ENCODE results near the gene GABBR2. TPM values are rescaled to one million over a fixed set of nuclear protein-coding genes. Genes with fewer than 3 reads are reported as not detected.

The GABBR2 gene
- total RNA-seq, 1 donor = not detected

- no peak for DNase-seq (ENCODE audit: low read depth)
- no peak overlapping the region for H3K4me3 ChIP-seq (ENCODE audit: low read depth, low read length)
- no peak for TF ChIP-seq CTCF (IDR thresholded peaks at IDR 0.05; ENCODE audit: insufficient read depth, low read depth, low read length)
These were observed 396.4 kb downstream of the GABBR2 start for GRCh38 chr9:98312365-98312764.

GRCh38 chr9:98311541-98311940, 397.2 kb downstream of the GABBR2 start:
- no peak for TF ChIP-seq CTCF (IDR thresholded peaks at IDR 0.05; ENCODE audit: insufficient read depth, low read depth, low read length)
- DNase-seq (ENCODE audit: low read depth) = no peak
- no peak overlapping the region for H3K4me3 ChIP-seq (ENCODE audit: low read depth, low read length)

GRCh38 chr9:98310752-98311392, 397.9 kb downstream of the GABBR2 start:
- no peak overlapping the region for H3K4me3 ChIP-seq (ENCODE audit: low read depth, low read length)
- TF ChIP-seq CTCF (IDR thresholded peaks at IDR 0.05; ENCODE audit: insufficient read depth, low read depth, low read length) = no peak
- no peak for DNase-seq (ENCODE audit: low read depth)

- TF ChIP-seq CTCF (IDR thresholded peaks at IDR 0.05; ENCODE audit: insufficient read depth, low read depth, low read length) = no peak
- no peak for DNase-seq (ENCODE audit: low read depth)
These were observed 402.2 kb downstream of the GABBR2 start for GRCh38 chr9:98306384-98307145.

GRCh38 chr9:98304381-98304780, 404.4 kb downstream of the GABBR2 start:
- H3K4me3 ChIP-seq (ENCODE audit: low read depth, low read length) = no peak overlapping the region
- no peak for TF ChIP-seq CTCF (IDR thresholded peaks at IDR 0.05; ENCODE audit: insufficient read depth, low read depth, low read length)
- no peak for DNase-seq (ENCODE audit: low read depth)

More at GRCh38 chr9:98306384-98307145, 402.2 kb downstream of the GABBR2 start:
- no peak overlapping the region for H3K4me3 ChIP-seq (ENCODE audit: low read depth, low read length)

GRCh38 chr9:98303633-98304125, 405.1 kb downstream of the GABBR2 start:
- no peak for DNase-seq (ENCODE audit: low read depth)
- TF ChIP-seq CTCF (IDR thresholded peaks at IDR 0.05; ENCODE audit: insufficient read depth, low read depth, low read length) = no peak

More at GRCh38 chr9:98303633-98304125, 405.1 kb downstream of the GABBR2 start:
- no peak overlapping the region for H3K4me3 ChIP-seq (ENCODE audit: low read depth, low read length)

Data from fibroblast of villous mesenchyme (primary cell).